Measurements from ENCODE around the gene ANGPTL3.
"Not testable (repeated sequence)": the region's sequence is repeated elsewhere in the genome, so short reads cannot be mapped to it uniquely, and the experiment has no call there.

Gene ANGPTL3

DNA sequence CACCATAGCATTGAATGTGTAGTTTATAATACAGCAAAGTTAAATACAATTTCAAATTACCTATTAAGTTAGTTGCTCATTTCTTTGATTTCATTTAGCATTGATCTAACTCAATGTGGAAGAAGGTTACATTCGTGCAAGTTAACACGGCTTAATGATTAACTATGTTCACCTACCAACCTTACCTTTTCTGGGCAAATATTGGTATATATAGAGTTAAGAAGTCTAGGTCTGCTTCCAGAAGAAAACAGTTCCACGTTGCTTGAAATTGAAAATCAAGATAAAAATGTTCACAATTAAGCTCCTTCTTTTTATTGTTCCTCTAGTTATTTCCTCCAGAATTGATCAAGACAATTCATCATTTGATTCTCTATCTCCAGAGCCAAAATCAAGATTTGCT is at the start of gene ANGPTL3:
Gene ANGPTL3, plus strand, starts transcription at position 240 of the 400 bp plus-strand sequence. Its CDS starts 47 bp downstream, at position 287.
- DNase-seq: no peak

DNA sequence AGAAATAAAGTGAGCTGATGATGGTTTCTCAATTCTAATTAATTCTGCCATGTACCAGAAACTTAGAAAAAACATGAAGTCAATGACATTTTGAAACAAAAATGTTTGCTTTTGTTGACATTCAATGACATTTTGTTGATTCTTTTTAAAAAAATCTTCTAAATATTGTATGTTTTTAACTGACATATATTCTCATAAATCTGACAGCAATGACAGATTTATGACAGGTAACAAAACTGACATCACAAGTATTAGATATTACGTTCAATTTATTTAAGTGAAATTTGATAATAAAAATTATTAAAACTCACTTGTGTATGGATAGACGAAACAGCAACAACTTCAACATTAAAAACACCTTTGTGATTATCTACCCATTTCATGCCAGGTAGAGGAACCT is 36.0 kb upstream of the ANGPTL3 start:
- no peak for DNase-seq

GRCh38 chr1:62567182-62567581 is 30.1 kb upstream of the ANGPTL3 start:
- not testable (repeated sequence) for DNase-seq

- not testable (repeated sequence) for DNase-seq
Measured at GRCh38 chr1:62567926-62568325, 29.4 kb upstream of the ANGPTL3 start.

GRCh38 chr1:62571517-62571916 is 25.8 kb upstream of the ANGPTL3 start:
- DNase-seq: not testable (repeated sequence)

DNA sequence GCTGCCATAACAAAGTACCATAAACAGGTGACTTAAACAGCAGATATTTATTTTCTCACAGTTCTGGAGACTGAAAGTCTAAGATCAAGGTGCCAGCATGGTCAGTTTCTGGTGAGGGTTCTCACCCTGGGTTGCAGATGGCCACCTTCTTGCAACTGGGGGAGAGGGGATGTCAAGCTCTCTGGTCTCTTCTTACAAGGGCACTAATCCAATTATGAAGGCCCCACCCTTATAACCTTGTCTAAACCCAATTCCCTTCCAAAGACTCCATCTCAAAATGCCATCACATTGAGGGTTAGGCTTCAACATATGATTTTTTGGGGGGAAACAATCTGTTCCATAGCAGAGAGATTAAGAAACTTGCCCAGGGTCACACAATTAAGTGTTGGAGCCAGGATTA is 24.8 kb upstream of the ANGPTL3 start:
- no peak for DNase-seq

DNA sequence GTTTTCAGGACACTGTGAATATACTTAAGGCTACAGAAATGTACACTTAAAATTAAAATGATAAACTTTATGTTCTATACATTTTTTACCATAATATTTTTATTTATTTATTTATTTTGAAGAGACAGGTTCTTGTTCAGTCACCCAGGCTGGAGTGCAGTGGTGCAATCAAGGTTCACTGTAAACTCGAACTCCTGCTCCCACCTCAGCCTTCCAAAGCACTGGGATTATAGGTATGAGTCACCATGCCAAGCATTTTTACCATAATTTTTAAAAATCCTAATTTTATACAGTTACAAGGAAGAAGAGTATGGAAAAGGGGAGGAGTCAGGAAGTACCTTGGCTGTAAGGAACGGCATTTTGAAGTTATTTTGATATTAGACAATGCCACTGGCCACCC is 23.6 kb upstream of the ANGPTL3 start:
- DNase-seq: no peak

GRCh38 chr1:62585469-62586155 is 11.7 kb upstream of the ANGPTL3 start:
- DNase-seq: peak; percentile 19

DNA sequence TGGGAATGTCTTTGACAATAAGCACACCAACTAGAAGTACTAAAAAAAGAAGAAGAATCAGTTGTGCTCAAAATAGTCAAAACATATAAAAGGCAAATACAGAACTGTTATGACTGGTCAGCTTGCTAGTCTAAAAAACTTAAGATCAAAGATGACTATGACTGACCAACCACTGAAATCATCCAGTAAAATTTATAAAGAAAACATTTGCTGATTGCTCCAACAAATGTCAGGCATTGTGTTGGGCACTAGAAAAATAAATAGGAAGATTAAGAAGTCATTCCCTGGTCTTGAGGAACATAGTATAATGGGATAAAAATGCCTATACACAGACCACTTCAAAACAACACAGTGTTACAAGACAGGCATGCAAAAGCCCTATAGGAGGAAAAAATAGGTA is 9.3 kb upstream of the ANGPTL3 start:
- no peak for DNase-seq

DNA sequence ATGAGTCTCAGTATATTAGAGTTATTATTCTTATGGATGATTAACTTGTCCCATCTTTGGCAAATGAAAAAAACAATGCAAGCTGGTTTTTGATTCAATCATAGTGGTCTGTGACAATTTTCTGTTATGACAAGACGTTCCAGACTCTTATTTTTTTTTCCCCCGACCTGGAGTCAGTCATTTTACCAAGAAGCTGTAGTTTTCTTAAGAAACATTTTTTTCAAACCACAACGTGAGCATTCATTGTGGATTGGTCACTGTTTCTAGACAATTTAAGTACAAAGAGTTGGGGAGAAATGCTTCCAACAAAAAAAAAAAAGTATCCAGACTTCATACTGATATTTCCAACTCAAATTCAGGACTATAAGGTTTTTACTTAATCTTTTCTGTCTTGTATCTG is 8.0 kb upstream of the ANGPTL3 start:
- DNase-seq: no peak

DNA sequence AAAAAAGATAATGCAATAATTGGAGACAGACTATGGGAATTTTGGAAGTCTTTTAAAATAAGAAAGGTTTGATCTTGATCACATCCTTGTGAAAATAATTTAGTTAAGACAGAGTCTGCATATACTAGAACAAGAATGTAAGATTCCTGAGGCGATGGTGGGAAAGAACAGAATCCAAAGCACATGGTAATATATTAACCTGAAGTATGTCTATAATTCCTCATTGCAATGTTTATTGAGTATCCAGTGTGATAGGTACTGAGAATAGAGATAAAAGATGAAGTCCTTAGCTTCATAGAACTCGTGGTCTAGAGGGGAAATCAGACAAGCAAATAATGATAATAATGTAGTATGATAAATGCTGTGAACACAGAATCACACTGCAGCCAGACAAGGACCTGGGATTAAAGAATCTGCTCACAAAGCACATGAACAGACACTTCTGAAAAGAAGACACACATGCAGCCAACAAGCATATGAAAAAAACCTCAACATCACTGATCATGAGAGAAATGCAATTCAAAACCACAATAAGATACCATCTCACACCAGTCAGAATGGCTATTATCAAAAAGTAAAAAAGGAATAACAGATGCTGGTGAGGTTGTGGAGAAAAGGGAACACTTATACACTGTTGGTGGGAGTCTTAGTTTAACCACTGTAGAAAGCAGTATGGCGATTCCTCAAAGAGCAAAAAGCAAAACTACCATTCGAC is 6.9 kb upstream of the ANGPTL3 start:
- DNase-seq: no peak

DNA sequence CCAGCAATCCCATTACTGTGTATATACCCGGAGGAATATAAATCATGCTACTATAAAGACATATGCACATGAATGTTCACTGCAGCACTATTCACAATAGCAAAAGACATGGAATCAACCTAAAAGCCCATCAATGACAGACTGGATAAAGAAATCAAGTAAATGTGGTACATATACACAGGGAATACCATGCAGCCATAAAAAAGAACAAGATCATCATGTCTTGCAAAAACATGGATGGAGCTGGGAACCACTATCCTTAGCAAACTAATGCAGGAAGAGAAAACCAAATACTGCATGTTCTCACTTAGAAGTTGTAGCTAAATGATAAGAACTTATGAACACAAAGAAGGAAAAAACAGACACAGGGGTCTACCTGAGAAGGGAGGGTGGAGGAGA is 6.4 kb upstream of the ANGPTL3 start:
- DNase-seq: no peak

- DNase-seq: no peak
Measured at GRCh38 chr1:62593825-62594394, 3.4 kb upstream of the ANGPTL3 start.

GRCh38 chr1:62595647-62596046 is 1.7 kb upstream of the ANGPTL3 start:
- no peak for DNase-seq

GRCh38 chr1:62599044-62599443 is 1.7 kb downstream of the ANGPTL3 start:
- no peak for DNase-seq

DNA sequence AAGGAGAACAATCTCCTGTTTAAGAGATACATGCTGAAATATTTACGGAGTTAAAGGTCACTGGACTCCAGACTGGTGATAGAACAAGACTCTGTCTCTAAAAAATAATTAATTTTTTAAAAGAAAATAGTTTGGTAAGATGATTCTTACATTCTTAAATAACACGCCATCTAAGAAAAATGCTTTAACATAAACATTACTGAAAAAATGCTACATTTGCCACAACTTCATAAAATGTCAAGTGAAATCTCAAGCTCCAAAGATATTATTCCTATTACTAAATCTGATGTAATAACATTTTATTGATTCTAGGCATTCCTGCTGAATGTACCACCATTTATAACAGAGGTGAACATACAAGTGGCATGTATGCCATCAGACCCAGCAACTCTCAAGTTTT is 4.1 kb downstream of the ANGPTL3 start:
- DNase-seq: no peak

DNA sequence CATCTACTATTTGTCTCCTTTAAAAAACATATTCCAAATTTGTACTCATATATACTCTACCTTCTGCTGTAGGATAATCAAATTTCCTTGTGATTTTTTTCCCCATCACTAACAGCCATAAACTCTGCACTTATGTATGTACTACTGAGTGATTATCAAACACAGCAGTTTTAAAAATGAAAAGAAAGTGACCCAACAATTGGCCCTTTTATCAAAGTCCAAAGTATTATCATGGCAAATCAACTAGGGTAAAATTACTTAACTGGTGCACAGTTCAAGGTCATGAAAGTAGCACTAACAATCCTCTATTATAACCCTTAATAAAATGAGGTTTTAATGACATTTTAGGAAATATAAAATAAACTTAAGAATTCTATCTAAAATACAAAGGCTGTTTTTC is 11.6 kb downstream of the ANGPTL3 start:
- DNase-seq: no peak

GRCh38 chr1:62610588-62610987 is 13.3 kb downstream of the ANGPTL3 start:
- not testable (repeated sequence) for DNase-seq

GRCh38 chr1:62612770-62613169 is 15.4 kb downstream of the ANGPTL3 start:
- DNase-seq: no peak

DNA sequence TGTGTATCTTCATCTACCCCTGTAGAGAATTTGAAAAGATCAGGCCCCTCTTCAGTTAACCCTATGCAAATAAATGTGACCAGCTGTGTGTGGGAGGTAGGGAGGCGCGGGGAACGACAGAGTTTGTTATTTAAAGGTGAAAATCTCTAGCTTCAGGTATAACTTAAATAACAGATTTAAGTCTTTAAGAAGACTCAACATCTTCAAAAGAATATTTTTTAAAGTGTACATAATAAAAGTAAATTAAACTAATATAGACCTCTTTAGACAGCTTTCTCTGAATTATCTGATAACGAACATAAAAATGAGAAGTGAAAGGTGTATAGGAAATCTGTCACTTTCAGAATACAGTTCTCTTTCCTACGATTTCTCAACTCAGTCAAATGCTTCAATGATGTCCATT is 16.0 kb downstream of the ANGPTL3 start:
- no peak for DNase-seq

DNA sequence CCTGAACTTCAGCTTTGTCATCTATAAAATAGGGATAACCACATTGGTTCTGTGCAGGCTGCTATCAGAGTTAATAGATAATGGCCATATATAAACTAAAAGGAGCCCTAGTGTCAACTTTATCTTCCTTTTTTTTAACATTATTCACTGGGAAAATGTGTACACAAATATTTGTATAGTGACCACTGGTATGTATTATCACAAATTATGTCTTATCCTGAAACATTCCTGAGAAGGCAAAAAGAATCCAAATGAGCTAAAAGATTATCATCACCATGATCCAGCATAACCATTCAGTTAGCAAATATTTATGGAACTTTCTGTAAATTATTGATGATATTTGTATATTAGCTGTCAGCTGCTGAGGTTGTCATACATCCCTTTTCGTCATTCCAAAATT is 16.6 kb downstream of the ANGPTL3 start:
- no peak for DNase-seq

- DNase-seq: no peak
Measured at GRCh38 chr1:62621907-62622306, 24.6 kb downstream of the ANGPTL3 start.

GRCh38 chr1:62625415-62625814 is 28.1 kb downstream of the ANGPTL3 start:
- no peak for DNase-seq

DNA sequence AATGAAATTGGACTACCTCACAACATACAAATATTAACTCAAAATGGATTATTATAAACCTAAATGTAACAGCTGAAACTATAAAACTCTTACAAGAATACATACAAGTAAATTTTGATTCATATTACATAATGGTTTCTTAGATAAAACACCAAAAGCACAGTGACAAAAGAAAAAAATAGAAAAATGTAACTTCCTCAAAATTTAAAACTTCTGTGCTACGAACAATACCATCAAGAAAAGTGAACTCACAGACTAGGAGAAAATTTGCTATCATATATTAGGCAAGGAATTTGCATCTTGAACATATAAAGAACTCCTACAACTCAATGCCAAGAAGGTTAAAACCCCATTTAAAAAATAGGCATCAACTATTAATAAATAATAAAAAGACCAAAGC is 31.2 kb downstream of the ANGPTL3 start:
- no peak for DNase-seq
